ENCODE results near the gene NALCN.
A peak's percentile ranks its signal among the peaks of the same experiment; 100 is the strongest.

The NALCN gene

DNA sequence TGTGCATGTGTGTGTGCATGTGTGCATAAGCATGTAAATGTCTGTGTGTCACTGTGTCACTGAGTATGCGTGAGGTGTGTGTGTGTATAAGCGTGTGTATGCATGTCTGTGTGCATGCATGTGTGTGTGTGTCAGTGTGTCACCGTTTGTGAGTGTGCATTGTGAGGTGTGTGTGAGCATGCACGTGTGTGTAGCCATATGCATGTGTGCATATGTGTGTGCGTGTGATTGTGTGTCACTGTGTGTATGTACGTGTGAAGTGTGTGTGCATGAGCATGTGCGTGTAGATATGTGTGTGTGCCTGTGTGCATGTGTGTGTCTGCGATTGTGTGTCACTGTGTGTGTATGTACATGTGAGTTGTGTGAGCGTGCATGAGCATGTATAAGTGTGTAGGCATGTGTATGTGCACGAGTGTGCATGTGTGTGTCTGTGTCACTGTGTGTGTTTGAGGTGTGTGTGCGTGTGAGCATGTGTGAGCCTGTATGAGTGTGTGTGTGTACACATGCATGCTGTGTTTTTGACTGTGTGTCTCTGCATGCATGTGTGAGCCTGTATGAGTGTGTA lies 144.5 kb downstream of the NALCN start:
- no peak for DNase-seq

DNA sequence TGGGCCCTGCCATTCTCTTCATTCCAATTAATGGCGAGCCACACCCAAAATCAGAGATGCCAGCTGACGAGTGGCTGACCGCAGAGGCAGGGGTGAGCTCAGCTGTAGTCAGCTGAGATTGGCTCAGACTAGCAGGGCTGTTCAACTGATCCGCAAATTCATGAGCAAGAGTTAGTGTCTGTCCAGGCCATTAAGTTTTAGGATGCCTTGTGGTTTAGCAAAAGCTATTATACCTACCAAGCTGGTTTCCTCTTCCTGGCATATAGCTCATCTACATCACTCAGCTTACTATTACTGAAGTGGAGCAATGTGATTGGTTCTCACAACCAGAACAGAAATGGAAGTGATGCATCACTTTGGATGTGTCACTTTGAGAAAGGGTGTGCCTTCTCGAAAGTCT lies 148.7 kb downstream of the NALCN start:
- no peak for DNase-seq

DNA sequence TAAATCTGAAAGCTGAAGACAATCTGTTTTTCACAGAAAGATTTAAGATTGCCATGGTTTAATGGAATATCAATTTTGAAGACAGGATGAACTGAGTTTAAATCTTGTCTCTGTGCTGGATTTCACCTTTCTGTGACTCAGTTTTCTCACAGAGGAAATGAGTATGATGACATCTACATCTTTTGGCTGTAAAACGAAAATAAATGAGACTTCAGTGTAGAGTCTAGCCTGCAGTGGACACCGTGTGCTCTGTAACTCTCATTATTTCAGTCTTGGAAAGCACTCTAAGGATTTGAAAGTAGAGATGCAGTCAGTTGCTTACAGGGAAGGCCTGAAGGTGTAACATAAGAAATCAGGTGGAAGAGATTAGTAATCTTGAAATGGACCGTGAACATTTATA lies 150.4 kb downstream of the NALCN start:
- DNase-seq: no peak

DNA sequence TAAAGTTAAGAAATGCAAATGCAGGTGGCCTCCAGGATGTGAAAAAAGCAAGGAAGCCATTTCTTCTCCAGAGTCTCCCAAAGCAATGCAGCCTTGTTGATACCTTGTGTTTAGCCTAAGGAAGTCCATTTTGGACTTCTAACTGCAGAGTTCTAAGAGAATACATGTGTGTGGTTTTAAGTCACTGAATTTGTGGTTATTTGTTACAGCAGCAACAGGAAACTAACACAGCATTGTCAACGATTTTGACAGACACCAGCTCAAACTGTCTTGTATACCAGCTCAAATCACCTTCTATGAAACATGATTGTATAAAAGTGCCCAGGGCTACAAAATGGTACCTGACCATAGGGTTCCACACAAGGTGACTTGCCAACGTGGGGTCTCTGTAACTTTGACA lies 151.4 kb downstream of the NALCN start:
- DNase-seq: no peak

DNA sequence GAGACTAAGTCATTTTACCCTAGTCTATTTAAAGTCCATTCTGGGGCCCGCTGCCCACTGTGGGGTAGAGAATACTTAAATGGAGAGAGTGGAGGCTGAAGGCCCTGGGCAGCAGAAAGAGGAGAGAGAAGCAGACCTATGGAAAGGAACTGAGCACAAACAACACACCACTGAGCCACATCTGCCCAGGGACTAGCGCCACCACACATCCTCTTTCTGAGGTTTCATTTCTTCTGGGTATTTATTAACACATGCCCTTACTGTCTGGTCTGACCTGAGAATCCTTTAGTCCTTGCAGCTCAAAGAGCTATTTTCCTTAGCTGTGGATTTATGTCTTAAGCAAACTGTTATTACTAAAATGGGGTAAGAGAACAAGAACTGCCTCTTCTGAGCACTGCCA lies 154.0 kb downstream of the NALCN start:
- DNase-seq: no peak

DNA sequence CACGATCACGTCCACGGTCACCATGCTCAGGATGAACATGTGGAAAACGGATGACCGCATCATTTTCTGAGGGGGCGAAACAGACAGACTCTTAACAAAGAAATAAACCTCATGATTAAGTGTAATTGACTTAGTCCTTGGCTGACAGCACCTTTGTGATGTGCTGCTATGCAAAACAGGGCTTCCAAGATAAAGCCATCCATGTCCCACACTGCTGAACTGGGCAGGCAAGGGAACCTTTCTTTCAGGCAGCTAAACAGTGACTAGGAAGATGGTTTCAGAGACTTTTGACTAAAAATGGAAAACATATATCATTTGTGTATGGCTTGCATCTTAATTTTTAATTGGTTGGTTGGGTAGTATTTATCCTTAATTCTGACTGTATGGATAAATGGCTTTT lies 157.8 kb downstream of the NALCN start:
- no peak for DNase-seq

DNA sequence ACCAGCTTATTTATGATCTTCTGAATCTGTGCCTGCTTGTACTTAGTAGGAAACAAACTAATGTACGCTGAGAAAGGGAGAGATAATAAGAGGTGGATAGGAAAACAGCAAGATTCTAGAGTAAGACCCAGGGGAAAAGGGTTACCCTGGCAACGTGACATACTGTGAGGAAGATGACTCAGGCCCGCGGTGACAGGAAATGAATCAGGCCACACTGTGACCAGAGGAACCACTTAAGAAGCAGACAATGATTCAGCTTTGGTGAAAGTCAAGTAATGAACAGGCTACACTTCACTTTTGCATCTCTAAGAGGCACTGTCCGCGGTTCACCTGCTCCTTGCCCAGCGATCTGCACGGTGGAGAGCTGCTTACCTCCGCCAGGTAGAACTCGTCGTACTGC lies 158.2 kb downstream of the NALCN start:
- DNase-seq: no peak

DNA sequence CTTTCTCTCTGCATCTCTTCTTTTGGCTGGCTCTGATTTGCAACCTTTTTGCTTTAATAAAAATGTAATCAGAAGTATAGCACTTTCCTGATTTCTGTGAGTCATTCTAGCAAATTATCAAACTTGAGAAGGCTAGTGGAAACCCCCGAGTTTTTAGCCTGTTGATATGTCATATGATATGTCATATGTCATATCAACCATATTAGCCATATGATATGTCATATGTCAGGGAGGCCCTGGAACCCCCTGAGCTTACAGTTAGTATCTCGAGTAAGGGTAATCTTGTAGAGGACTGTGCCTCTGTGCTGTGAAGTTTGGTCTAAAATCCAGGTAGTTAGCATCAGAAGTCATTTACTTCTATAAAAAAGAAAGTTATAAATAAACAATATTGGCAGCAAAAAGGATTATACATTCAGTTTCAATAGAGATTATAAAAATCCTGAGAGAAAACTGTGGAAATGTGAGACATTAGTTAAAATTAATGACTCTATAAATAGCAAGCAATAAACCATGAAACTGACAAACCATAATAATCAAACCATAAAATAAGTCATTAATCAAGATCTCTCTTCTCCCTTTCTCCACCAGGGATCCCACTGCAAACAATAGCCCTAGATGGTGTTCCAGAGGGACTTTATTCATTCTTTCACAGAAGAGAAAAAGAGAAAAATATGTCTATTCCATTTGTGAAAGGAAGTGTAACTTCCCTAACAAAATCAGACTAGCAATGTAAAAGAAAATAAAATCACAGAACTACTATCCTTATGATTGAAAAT lies 167.4 kb downstream of the NALCN start:
- DNase-seq: no peak

DNA sequence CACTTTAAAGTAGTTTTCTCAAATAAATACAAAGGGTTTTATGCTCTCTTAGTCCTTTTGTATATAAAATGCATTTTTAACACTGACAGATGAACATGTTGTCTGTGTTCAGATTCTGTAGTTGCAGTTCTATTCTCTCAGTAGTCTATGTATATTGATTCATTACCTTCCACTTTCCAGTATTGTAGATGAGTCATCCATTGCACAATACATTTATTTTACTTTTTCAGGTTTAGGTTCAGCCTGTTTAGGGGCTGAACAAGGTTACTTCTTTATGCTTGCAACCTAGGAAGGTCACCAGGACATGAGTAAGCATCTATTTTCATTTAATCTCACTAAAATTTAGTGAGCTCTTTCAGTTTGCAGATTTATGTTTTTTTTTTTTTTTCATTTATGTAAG lies 173.6 kb downstream of the NALCN start:
- DNase-seq: no peak

DNA sequence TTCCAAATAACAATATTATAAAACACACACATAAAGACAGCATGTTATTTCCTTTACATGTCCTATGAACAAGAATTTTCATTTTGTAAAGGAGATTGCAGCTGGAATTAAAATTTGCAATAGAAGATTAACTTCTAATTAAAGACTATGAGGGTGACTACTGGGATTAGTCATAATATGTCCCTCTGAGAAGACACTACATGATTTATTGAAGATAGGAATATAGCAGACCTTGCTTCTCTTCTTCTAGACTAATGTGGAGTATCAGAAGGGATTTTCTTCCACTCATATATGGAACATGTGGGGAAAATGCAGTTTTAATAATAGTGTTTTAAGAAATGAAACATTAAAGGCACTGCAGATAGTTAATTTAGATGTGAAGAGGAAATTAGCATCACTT lies 177.8 kb downstream of the NALCN start:
- no peak for DNase-seq

DNA sequence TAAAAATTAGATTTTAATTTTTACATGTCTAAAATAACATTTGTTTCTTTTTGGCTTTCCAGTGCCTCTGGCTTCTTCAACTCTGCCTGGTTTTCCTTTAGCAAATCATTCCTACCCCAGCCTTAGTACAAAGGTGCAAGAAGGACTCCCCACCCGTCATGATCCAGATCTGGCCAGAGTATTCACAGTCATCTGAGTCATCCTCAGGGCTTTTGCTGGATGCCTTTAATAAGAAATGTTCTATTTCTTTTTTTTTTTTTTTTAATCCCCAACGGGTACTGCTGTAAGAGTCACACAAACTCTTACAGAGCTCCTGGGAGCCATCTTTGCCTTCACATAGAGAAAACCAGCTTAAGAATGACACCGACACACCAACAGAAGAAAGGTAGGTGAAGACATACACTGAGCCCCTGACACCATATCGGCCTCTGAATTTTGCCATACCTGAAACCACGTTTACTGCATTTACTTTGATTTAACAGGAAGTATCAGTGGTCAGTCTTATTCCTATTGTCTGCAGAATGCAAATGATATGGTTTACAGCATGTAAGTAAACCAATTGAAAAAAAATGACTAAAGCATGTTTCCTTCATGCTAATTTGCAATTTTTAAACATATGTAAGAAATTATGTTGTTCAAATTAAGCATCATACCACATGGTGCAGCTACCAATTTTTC lies 184.4 kb downstream of the NALCN start:
- DNase-seq: no peak

DNA sequence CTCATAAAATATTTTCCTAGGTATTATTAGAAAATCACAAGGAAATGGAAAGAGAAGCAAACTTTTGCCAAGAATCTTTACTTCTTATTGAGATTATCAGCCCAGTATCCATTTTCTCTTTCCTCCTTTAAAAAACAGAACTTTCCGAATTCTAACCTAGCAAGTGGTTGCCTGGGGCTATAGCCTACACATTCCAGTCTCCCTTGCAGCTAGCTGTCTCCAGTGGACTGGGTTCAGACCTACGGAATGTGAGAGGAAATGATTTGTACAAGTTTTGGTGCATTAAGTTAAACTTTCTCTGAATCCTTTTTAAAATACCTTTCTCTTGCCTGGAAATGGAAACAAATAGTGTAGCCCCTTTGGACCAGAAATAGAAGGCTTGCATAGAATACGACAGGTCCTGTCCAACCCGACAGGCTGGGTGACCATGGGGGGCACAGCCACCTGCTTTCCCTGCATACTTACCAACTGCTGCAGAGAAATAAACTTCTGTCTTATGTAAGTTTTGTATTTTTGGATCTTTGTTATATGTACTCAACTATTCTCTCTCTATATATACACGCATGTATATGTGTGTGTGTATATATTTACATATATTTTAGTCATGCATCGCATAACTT lies 185.9 kb downstream of the NALCN start:
- no peak for DNase-seq

DNA sequence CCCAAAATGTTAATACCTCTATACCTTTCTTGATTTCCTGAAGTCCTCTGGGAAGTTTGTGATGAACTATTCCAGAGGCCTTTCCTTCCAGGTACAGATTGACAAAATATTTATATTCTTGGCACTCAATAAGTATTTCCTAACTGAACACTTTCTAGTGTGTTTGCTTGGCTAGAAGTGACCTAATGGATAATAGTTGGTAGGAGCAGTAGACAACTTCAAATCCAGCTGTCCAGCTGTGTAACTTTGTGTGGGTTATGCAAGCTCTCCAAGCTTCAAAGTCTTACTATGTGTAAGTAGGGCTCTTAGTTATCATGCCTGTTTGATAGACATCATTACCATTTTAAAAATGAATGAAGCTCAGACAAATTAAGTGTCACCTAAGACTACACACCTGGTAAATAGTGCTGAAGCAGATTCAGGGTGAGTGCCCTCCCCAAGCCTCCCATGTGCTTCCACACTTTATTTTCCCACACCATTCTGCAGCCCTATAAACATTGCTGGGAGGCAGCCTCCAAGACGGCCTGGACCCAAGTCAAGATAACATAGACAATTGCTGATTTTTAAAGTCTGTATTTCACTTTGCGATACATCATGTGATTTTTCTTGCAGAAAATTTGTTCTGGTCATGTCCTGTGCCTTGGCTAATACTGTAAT lies 196.6 kb downstream of the NALCN start:
- DNase-seq: no peak

DNA sequence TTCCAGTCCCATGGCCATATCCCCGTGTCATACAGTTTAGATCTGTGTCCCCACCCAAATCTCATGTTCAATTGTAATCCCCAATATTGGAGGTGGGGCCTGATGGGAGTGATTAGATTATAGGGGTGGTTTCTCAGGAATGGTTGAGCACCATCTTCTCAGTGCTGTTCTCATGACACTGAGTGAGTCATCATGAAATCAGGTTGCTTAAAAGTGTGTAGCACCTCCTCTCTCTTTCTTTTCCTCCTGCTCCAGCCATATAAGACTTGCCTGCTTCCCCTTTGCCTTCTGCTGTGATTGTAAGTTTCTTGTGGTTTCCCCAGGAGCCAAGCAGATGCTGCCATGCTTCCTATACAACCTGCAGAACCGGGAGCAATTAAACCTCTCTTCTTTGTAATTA lies 197.8 kb downstream of the NALCN start:
- DNase-seq: no peak

DNA sequence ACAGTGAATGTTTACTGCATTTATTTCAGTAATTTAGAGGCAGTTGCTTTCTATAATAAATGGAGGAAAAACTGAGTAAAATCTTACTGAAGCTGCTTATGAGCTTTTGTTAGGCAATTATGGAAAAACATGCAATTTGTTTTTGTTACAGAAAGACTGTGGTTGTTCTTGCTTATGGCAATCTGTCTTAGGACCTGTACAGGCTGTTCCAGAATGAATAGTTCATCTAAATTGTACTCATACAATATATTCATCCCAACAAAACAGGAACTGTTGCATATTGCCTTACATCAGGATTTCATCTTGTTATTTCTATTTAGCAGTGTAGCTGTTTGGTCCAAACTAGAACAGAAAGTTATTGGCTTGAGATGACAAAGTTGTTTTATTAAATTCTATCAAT lies 199.2 kb downstream of the NALCN start:
- DNase-seq: peak in 1 of 2 donors; percentile 14

DNA sequence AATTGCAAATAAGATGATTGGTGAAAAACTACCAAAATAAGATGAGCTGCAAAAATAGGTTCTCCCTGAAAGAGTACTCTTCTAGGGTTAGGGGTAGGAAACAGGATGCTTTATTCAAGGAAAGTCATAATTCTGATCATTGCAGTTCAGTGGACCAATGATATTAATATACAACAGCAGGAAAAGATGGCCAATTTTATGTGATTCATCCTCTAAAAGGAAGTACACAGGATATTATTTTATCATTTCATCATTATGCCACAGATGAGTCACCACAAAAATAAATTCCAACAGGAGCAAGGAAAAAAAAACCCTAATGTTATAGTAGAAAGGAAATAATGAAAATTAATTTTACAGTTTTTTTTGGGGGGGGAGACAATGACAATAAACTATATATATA lies 205.0 kb downstream of the NALCN start:
- DNase-seq: no peak

DNA sequence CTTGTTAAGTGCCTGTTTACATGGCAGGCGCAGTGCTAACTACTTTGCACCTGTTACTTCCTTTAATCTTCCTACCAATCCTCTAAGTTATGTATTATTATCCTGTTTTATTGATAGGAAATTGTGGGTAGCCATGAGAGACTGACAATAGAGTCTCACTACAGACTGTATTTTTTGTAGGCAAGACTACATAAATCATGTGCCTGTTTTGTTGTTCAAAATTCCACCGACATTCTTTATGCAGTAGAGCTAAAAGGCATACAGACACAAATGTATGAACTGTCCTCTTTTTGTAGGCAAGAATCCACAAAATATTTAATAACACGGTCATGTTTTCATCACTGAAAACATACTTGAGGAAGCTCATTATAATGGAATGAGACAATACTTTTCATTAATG lies 205.5 kb downstream of the NALCN start:
- no peak for DNase-seq

DNA sequence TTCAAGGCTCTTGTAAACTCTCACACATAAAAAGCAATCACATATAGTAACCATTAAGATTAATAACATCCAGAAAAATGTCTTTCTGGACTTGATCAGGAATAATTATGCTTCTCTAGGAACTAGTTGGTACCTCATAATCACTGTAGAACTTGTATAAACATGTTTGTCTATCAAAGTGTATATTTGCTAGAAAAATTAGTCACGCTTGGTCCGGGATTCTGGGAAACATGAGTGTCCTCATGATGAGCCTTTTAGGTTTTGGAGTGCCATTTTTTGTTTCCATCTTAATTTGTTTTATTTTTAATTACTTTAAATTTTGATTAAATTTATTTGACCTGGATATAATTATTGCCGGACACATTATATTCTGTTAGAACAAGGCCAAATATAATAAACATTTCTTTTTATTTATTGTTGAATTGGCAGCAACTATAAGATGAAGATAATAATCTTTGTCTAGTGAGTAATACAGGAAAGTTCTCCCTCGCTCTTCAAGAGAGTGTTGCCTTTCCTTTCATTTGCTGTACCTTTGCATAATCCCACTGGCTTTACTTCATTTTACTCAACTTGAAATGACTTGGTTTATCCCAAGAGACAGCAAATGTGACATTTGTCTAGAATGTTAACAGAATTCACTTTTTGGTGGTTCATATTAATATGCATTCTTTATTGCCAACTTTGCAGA lies 207.0 kb downstream of the NALCN start:
- DNase-seq: no peak

DNA sequence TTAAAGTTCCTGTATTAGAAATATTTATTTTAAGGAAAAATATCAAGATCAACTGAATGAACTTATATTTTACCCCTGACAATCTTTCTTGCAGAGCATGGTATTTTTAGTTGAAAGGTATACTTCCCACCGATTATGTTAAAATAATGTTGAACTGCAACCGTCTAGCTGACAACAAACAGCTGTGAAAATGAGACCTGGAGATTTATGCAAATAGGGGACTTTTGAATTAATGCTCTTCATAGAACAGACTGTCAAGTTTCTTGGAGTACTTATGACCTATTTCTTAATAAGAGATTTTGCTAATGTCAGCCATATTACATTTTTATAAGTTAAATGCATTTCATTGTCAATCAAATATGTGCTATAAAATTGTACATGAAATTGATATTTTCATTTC lies 210.9 kb downstream of the NALCN start:
- no peak for DNase-seq

DNA sequence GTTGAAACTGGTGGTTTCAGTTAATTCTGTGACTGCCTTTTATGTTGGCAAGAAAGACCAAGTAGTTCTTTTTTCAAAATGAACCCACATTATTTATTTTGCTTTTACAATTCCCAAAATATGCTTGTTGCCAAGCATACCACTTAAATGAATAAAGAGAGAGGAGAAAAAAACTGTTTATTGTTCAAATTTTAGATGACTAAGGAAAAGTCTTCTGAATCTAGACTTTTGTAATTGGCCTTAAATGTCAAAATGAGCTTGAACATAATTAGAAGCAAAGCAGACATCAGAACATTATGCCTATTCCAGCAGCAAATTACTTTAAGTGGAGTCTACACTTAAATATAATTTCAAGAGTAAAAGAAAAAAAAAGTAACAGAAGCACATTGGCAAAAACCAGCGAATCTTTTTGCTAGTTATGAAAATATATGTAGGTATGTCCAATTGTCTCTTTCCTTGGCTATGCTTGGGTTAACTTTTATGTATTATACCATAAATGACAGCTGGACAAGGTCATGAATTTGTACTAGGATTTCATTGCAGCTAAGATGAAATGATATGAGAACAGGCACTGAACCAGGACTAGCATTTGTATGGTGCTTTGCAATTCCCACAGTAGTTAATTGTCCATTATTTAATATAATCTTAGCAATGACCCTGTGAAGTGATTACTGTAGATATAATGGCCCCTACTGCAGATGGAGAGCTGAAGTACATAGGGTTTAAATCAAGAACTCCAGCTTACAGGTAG lies 211.9 kb downstream of the NALCN start:
- no peak for DNase-seq

DNA sequence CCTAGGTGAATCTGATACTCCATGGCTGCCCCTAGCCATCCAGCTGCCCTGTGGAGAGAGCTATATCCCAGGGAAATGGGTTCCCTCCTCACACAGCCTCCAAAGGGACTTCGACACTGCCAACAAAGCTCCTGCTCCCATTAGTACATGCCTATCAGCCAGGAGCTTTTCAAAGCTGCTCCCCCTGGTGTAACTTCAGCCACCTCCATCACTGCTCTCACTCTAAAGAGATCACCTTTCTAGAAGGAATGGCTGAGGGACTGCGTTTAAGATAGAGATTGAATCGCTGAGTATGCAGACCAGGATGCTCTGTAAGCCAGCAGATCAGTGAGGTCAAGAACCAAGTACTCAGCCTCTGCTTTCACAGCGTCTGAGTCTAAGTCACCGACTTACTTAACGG lies 213.7 kb downstream of the NALCN start:
- DNase-seq: no peak

DNA sequence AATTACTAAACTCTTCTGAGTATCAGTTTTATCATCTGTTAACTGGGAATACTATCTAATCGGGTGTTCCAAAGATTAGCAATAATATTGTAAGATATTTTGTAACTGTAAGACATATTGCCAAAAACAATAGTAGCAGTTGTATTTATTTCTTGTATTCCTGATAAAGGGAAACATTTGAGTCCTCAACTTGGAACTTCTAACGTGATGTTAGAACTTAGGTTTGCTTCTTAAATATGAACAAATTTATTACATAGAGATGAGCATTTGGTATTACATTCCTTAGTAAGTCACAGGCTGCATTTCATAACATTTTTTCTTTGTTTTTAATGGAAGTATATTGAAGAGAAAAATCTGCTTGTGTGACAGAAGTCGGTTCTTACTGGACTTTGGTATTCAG lies 225.3 kb downstream of the NALCN start:
- no peak for DNase-seq
